VCaP (cell line): ENCODE data around the gene SV2C.
"Not testable (repeated sequence)": the region's sequence is repeated elsewhere in the genome, so short reads cannot be mapped to it uniquely, and the experiment has no call there.

Experiments used
- H3K27ac ChIP-seq: fragments of 450-650 bp; 2 replicates; pipeline ENCODE4 v1.5.1; 2017
- TF ChIP-seq, protein P1 (sequence below): fragments of 450-650 bp; conservative IDR thresholded peaks from 2 replicates; pipeline ENCODE4 v1.5.1; 2017; ENCODE audit warnings: mild to moderate bottlenecking, moderate library complexity

SV2C gene

DNA sequence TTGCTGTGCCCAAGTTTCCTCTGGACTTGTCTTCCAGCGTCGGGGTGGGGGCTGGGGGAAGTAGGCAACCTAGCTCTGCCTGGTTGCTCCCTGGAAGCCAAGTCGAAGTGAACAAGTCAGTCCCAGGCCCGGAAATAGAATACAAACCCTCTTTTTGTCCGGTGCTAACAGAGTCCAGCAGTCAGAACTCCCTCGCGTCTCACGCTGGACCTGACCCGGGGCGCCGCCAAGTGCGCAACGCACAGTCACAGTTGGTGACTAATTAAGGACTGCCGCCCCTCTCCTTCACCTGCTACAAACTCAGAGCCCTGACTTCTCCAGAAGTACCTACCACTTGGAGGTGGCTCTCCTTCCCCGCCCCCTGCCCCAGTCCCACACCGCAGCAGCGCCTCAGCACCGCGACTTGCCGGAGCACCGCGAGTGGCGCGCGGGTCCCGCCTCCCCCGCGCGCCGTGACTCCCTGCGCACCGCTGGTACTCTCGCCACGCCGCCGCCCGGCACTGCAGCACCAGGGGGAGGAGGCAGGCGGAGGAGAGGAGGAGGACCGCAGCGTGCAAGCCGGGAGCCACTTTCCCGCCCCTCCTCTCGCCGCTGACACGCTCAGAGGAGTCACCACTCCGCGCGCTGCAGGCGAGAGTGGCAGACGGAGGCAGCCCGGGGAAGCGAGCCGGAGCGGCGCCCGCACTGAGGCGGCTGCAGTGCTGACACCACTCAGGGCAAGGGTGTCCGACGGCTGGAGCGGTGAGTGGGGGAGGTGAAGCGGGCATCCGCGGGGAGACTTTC lies at the start of gene SV2C:
TSS of gene SV2C (plus strand) at position 612 of the 783 bp plus-strand sequence. CDS start 48,368 bp downstream, outside the sequence.
- TF ChIP-seq, protein P1, sequence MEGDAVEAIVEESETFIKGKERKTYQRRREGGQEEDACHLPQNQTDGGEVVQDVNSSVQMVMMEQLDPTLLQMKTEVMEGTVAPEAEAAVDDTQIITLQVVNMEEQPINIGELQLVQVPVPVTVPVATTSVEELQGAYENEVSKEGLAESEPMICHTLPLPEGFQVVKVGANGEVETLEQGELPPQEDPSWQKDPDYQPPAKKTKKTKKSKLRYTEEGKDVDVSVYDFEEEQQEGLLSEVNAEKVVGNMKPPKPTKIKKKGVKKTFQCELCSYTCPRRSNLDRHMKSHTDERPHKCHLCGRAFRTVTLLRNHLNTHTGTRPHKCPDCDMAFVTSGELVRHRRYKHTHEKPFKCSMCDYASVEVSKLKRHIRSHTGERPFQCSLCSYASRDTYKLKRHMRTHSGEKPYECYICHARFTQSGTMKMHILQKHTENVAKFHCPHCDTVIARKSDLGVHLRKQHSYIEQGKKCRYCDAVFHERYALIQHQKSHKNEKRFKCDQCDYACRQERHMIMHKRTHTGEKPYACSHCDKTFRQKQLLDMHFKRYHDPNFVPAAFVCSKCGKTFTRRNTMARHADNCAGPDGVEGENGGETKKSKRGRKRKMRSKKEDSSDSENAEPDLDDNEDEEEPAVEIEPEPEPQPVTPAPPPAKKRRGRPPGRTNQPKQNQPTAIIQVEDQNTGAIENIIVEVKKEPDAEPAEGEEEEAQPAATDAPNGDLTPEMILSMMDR, result no peak
- no peak within 1 kb of the TSS for H3K27ac ChIP-seq

DNA sequence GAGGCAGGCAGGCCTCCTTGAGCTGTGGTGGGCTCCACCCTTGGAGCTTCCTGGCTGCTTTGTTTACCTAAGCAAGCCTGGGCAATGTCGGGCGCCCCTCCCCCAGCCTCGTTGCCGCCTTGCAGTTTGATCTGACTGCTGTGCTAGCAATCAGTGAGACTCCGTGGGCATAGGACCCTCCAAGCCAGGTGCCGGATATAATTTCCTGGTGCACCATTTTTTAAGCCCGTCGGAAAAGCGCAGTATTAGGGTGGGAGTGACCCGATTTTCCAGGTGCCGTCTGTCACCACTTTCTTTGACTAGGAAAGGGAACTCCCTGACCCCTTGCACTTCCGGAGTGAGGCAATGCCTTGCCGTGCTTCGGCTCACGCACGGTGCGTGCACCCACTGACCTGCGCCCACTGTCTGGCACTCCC lies 45.4 kb upstream of the SV2C start:
- not testable (repeated sequence) for H3K27ac ChIP-seq

DNA sequence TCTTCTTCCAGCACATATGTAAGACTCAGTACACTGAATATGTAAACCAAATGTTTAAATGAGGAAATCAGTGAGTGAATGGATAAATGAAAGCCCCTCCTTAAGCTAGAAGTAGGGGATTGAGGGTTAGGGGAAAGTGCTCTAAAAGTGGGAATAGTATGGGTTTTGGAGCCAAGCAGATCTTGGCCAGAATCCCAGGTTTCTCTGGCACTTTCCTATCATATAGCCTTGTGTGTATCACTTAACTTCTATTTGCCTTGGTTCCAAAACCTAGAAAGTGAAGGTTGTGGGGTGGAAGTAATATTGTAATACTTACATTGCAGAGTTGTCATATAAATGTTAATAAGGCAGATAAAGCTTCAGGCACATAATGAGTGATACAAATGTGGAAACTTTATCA lies 45.0 kb upstream of the SV2C start:
- no peak overlapping the region for H3K27ac ChIP-seq
- TF ChIP-seq, protein P1, result no peak

GRCh38 chr5:76040806-76041205 lies 42.4 kb upstream of the SV2C start:
- TF ChIP-seq, protein P1, result no peak
- no peak overlapping the region for H3K27ac ChIP-seq

GRCh38 chr5:76041863-76042262 lies 41.3 kb upstream of the SV2C start:
- TF ChIP-seq, protein P1, result no peak
- no peak overlapping the region for H3K27ac ChIP-seq

DNA sequence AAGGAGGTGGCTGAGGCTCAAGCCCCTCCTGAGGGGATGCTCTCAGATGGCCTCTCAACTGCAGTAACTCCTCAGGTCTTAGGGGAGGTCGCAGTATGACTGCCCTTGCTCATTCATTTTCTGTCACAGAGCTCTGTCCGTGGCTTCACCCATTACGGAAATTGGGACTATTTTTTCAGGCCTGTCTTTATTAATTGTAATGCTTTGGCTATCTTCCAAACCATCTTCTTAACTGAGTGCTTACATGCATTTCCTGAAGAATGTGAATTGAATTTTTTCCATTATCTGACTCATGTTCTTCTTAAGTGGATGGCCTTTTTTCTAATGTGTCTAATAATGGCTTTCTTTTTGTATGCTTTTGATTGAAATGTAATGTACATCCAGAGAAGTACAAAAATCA lies 36.4 kb upstream of the SV2C start:
- TF ChIP-seq, protein P1, result no peak
- H3K27ac ChIP-seq, result no peak overlapping the region

- TF ChIP-seq, protein P1, result no peak
- no peak overlapping the region for H3K27ac ChIP-seq
These were observed 33.0 kb upstream of the SV2C start for GRCh38 chr5:76050134-76050533.

GRCh38 chr5:76062502-76063041 lies 20.6 kb upstream of the SV2C start:
- TF ChIP-seq, protein P1, result no peak
- H3K27ac ChIP-seq, result no peak overlapping the region
